OCI-LY1 (cell line): Measurements from ENCODE around the gene PECR.

Source experiments
- H2AFZ ChIP-seq: fragments of 200-600 bp; sonication (generic), shearing (Covaris generic); 2 replicates; pipeline ENCODE4 v1.6.0; 2014; ENCODE audit warnings: antibody characterized with exemption, mild to moderate bottlenecking, low read length
- H3F3A ChIP-seq: fragments of 200-600 bp; sonication (generic), shearing (Covaris generic); 2 replicates; pipeline ENCODE4 v1.6.0; 2014; ENCODE audit warnings: mild to moderate bottlenecking, antibody characterized with exemption, low read length, moderate library complexity; ENCODE audit not compliant: insufficient read depth
- H3K27ac ChIP-seq: fragments of 200-600 bp; sonication (generic); 2 replicates; pipeline ENCODE4 v1.5.1; 2014; ENCODE audit warnings: low read length, mixed run types, mild to moderate bottlenecking, low read depth; ENCODE audit not compliant: poor library complexity, severe bottlenecking
- H3K27me3 ChIP-seq: fragments of 200-600 bp; sonication (generic); 2 replicates; pipeline ENCODE4 v1.6.0; 2014; ENCODE audit warnings: antibody characterized with exemption, mild to moderate bottlenecking, low read length, moderate library complexity; ENCODE audit not compliant: insufficient read depth
- H3K36me3 ChIP-seq: fragments of 200-600 bp; sonication (generic); 2 replicates; pipeline ENCODE4 v1.6.1; 2014; ENCODE audit warnings: mild to moderate bottlenecking, antibody characterized with exemption, low read length, moderate library complexity, mixed read lengths; ENCODE audit not compliant: insufficient read depth
- H3K4me1 ChIP-seq: fragments of 200-600 bp; sonication (generic); 2 replicates; pipeline ENCODE4 v1.5.1; 2014; ENCODE audit warnings: mild to moderate bottlenecking, low read length, moderate library complexity; ENCODE audit not compliant: insufficient read depth, severe bottlenecking
- H3K4me2 ChIP-seq: fragments of 200-600 bp; sonication (generic), shearing (Covaris generic); 2 replicates; pipeline ENCODE4 v1.6.1; 2014; ENCODE audit warnings: low read length
- H3K4me3 ChIP-seq: fragments of 200-600 bp; sonication (generic); 2 replicates; pipeline ENCODE4 v1.5.1; 2014; ENCODE audit warnings: low read length, low read depth, mild to moderate bottlenecking, mixed read lengths; ENCODE audit not compliant: poor library complexity, severe bottlenecking
- H3K79me2 ChIP-seq: fragments of 200-600 bp; shearing (Covaris generic); 2 replicates; pipeline ENCODE4 v1.6.1; 2016; ENCODE audit warnings: mixed run types, low read length, mixed read lengths; ENCODE audit not compliant: insufficient read depth
- H3K9ac ChIP-seq: fragments of 200-600 bp; sonication (generic), shearing (Covaris generic); 2 replicates; pipeline ENCODE4 v1.6.1; 2014; ENCODE audit warnings: mild to moderate bottlenecking, low read length, mixed read lengths
- H3K9me2 ChIP-seq: fragments of 200-600 bp; sonication (generic), shearing (Covaris generic); 2 replicates; pipeline ENCODE4 v1.6.1; 2014; ENCODE audit warnings: low read depth, mild to moderate bottlenecking, low read length, mixed read lengths
- H3K9me3 ChIP-seq: fragments of 200-600 bp; shearing (Covaris generic); 2 replicates; pipeline ENCODE4 v1.6.1; 2014; ENCODE audit warnings: low read length, mixed read lengths
- H4K20me1 ChIP-seq: fragments of 200-600 bp; sonication (generic), shearing (Covaris generic); 2 replicates; pipeline ENCODE4 v1.6.0; 2016; ENCODE audit warnings: mild to moderate bottlenecking, low read length; ENCODE audit not compliant: insufficient read depth
- EZH2 ChIP-seq: fragments of 200-600 bp; sonication (generic), shearing (Covaris generic); IDR thresholded peaks from 2 replicates; pipeline ENCODE4 v1.8.0; 2017; ENCODE audit warnings: borderline replicate concordance, mixed run types, mild to moderate bottlenecking, antibody characterized with exemption, low read length, moderate library complexity, mixed read lengths
- TF ChIP-seq, protein P1 (sequence below): fragments of 200-600 bp; sonication (generic), shearing (Covaris generic); IDR thresholded peaks from 2 replicates; pipeline ENCODE4 v1.5.1; 2017; ENCODE audit warnings: mild to moderate bottlenecking, antibody characterized with exemption, low read length, moderate library complexity, mixed read lengths

The PECR gene

DNA sequence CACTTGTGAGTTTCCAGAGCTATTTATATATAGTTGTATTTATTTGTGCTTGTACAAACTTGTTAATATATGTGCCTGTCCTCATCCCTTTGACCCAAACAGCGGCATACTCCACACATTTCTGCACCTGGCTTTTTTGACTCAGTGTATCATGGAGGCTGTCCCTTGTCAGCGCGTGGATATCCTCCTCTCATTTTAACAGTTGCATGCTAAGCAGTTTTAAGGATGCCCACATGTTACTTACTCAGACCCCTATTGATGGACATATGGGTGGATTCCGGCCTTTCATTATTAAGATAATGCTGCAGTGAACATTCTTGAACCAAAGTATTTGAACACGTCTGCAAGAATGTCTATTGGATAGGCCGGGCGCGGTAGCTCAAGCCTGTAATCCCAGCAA is 67.6 kb downstream of the PECR start:
- Histone ChIP-seq H3K9me2 (no peaks in the 10 kb centered on the region), H3K9ac (no peak overlapping the region), H3K27me3 (no peaks in the 10 kb centered on the region), H3K79me2 (no peaks in the 10 kb centered on the region), H3K9me3 (0 out of 2 replicates have a peak, but pooled peaks cover 2% of the 10 kb centered on the region), H3K36me3 (no peaks in the 10 kb centered on the region), H3F3A (no peaks in the 10 kb centered on the region), H4K20me1 (no peaks in the 10 kb centered on the region), H2AFZ (no peak overlapping the region), H3K4me1 (peaks cover 45% of the 10 kb centered on the region), H3K4me3 (no peak overlapping the region), H3K4me2 (peak overlapping the region; percentile 74), H3K27ac (no peak overlapping the region)
- TF ChIP-seq EZH2: no peak
- TF ChIP-seq, protein P1, sequence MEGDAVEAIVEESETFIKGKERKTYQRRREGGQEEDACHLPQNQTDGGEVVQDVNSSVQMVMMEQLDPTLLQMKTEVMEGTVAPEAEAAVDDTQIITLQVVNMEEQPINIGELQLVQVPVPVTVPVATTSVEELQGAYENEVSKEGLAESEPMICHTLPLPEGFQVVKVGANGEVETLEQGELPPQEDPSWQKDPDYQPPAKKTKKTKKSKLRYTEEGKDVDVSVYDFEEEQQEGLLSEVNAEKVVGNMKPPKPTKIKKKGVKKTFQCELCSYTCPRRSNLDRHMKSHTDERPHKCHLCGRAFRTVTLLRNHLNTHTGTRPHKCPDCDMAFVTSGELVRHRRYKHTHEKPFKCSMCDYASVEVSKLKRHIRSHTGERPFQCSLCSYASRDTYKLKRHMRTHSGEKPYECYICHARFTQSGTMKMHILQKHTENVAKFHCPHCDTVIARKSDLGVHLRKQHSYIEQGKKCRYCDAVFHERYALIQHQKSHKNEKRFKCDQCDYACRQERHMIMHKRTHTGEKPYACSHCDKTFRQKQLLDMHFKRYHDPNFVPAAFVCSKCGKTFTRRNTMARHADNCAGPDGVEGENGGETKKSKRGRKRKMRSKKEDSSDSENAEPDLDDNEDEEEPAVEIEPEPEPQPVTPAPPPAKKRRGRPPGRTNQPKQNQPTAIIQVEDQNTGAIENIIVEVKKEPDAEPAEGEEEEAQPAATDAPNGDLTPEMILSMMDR: no peak

DNA sequence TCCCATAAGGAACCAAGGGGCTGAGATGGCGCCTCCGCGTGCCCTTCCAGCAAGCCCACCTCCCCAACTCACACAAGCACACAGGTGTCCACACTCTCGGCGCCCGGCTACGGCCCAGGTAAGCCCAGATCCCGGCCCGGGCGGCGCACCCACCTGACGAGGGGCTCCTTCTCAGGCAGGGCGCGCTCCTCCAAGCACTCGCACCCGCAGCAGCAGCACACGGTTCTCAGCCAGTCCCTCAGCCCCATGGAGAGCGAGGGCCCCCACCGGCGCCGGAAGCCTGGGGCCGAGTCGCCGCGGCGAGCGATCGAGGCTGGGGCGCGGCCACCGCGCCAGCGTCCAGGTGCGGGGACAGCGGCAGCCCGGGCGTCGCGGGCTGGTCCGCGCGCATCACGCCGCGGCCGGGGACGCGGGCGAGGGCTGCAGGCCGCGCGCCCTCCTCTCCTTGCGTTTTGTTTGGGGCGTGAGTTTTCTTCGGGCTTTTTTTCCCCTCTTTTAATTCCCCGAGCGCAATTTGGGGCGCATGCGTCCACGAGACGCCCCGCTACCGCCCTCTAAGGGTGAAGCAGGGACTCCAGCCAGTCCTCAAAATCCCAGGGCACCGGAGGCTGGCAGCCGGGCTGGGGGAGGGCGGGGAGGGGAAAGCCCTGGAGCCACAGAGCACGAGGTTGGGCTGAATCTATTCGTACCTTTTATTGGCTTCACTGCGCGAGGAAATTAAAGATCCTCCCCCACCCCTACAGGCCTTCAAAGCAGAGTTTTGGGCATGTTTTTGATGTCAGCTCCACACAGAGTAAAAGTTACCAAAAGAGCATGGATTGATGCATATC is 68.3 kb downstream of the PECR start, which contains the start of gene MREG:
TSS of gene MREG (minus strand) at position 472 of the 830 bp plus-strand sequence. CDS start at position 248, 224 bp downstream.
- no peak within 1 kb of the TSS for H3K27ac ChIP-seq
- no peaks in the 10 kb centered on the region for H3K36me3 ChIP-seq
- H3K9me3 ChIP-seq: no peaks in the 10 kb centered on the region
- TF ChIP-seq, protein P1: peak; percentile 52
- no peak for TF ChIP-seq EZH2
- no peak within 1 kb of the TSS for H2AFZ ChIP-seq
- H3K79me2 ChIP-seq: no peaks in the 10 kb centered on the region
- H4K20me1 ChIP-seq: no peaks in the 10 kb centered on the region
- peaks cover 45% of the 10 kb centered on the region for H3K4me1 ChIP-seq
- no peaks in the 10 kb centered on the region for H3F3A ChIP-seq
- H3K4me2 ChIP-seq: peak within 1 kb of the TSS; percentile 74
- H3K9ac ChIP-seq: peak within 1 kb of the TSS; percentile 60
- H3K9me2 ChIP-seq: no peaks in the 10 kb centered on the region
- no peaks in the 10 kb centered on the region for H3K27me3 ChIP-seq
- H3K4me3 ChIP-seq: peak within 1 kb of the TSS; percentile 66

DNA sequence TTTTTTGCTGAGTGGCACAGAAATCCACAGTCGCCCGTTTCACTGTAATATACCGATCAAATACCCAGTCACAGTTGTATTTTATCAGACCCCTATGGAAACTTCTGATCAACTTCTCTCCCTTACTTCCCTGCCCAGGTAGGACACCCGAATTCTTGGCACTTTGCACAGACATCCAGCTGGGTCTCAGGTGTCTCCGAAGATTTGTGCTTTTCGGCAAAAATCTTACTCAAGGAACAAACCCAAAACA is 68.9 kb downstream of the PECR start:
- Histone ChIP-seq H3K4me1 (peaks cover 45% of the 10 kb centered on the region), H3K36me3 (no peaks in the 10 kb centered on the region), H4K20me1 (no peaks in the 10 kb centered on the region), H3K79me2 (no peaks in the 10 kb centered on the region), H3K27me3 (no peaks in the 10 kb centered on the region), H3K27ac (no peak overlapping the region), H3K9me3 (no peaks in the 10 kb centered on the region), H3K9me2 (no peaks in the 10 kb centered on the region), H2AFZ (no peak overlapping the region), H3K4me2 (peak overlapping the region; percentile 74), H3F3A (no peaks in the 10 kb centered on the region), H3K4me3 (peak overlapping the region; percentile 66), H3K9ac (peak overlapping the region; percentile 60)
- TF ChIP-seq, protein P1: no peak
- TF ChIP-seq EZH2: no peak
